T-helper 1 cell treated with Interleukin-12 subunit alpha and Interleukin-12 subunit beta and Interleukin-4 antibody, amounts not matched to agents 30 μg/mL and 1 μg/mL, for 36 hours (primary cell): ENCODE results near the gene RELL1.
"Not testable (repeated sequence)": the region's sequence is repeated elsewhere in the genome, so short reads cannot be mapped to it uniquely, and the experiment has no call there.

Experiments
- H3K27ac Mint-ChIP-seq: one replicate; pipeline ENCODE4 v1.8.0; 2021; ENCODE audit warnings: mild to moderate bottlenecking, mixed read lengths
- H3K27me3 Mint-ChIP-seq: one replicate; pipeline ENCODE4 v1.8.0; 2021; ENCODE audit warnings: low read depth, mixed read lengths
- H3K36me3 Mint-ChIP-seq: one replicate; pipeline ENCODE4 v1.8.0; 2021; ENCODE audit warnings: low read depth, mixed read lengths
- H3K4me1 Mint-ChIP-seq: one replicate; pipeline ENCODE4 v1.8.0; 2021; ENCODE audit warnings: low read depth, mixed read lengths
- H3K4me3 Mint-ChIP-seq: one replicate; pipeline ENCODE4 v1.8.0; 2021; ENCODE audit warnings: mild to moderate bottlenecking, moderate library complexity, mixed read lengths
- H3K9me3 Mint-ChIP-seq: one replicate; pipeline ENCODE4 v1.8.0; 2021; ENCODE audit warnings: mixed read lengths

RELL1 gene

GRCh38 chr4:37684154-37684553, 2.0 kb downstream of the RELL1 start:
- H3K9me3 Mint-ChIP-seq = no peaks in the 10 kb centered on the region
- H3K36me3 Mint-ChIP-seq = peaks cover 21% of the 10 kb centered on the region
- H3K27me3 Mint-ChIP-seq = no peaks in the 10 kb centered on the region
- peak overlapping the region; percentile 95 for H3K27ac Mint-ChIP-seq
- H3K4me1 Mint-ChIP-seq = peaks cover 32% of the 10 kb centered on the region
- H3K4me3 Mint-ChIP-seq = peak overlapping the region; percentile 90

- H3K27ac Mint-ChIP-seq = peak overlapping the region; percentile 88
- H3K27me3 Mint-ChIP-seq = no peaks in the 10 kb centered on the region
- peaks cover 39% of the 10 kb centered on the region for H3K4me1 Mint-ChIP-seq
- H3K36me3 Mint-ChIP-seq = peaks cover 28% of the 10 kb centered on the region
- H3K4me3 Mint-ChIP-seq = peak overlapping the region; percentile 77
- no peaks in the 10 kb centered on the region for H3K9me3 Mint-ChIP-seq
Measured at GRCh38 chr4:37682701-37683401, 3.3 kb downstream of the RELL1 start.

- Mint-ChIP-seq H3K4me3 (no peak overlapping the region), H3K27ac (no peak overlapping the region), H3K27me3 (no peaks in the 10 kb centered on the region), H3K36me3 (peaks cover 42% of the 10 kb centered on the region), H3K9me3 (no peaks in the 10 kb centered on the region), H3K4me1 (peaks cover 57% of the 10 kb centered on the region)
Measured at GRCh38 chr4:37680089-37680488, 6.1 kb downstream of the RELL1 start.

GRCh38 chr4:37679301-37679700, 6.9 kb downstream of the RELL1 start:
- no peak overlapping the region for H3K4me3 Mint-ChIP-seq
- peaks cover 55% of the 10 kb centered on the region for H3K4me1 Mint-ChIP-seq
- no peaks in the 10 kb centered on the region for H3K9me3 Mint-ChIP-seq
- no peak overlapping the region for H3K27ac Mint-ChIP-seq
- no peaks in the 10 kb centered on the region for H3K27me3 Mint-ChIP-seq
- H3K36me3 Mint-ChIP-seq = peaks cover 44% of the 10 kb centered on the region

- peaks cover 57% of the 10 kb centered on the region for H3K4me1 Mint-ChIP-seq
- H3K36me3 Mint-ChIP-seq = peaks cover 48% of the 10 kb centered on the region
- H3K27ac Mint-ChIP-seq = no peak overlapping the region
- no peak overlapping the region for H3K4me3 Mint-ChIP-seq
- no peaks in the 10 kb centered on the region for H3K27me3 Mint-ChIP-seq
- no peaks in the 10 kb centered on the region for H3K9me3 Mint-ChIP-seq
Measured at GRCh38 chr4:37678624-37679023, 7.6 kb downstream of the RELL1 start.

GRCh38 chr4:37675587-37676290, 10.4 kb downstream of the RELL1 start:
- Mint-ChIP-seq H3K4me3 (peak overlapping the region; percentile 65), H3K27ac (peak overlapping the region; percentile 57), H3K27me3 (no peaks in the 10 kb centered on the region), H3K36me3 (peaks cover 49% of the 10 kb centered on the region), H3K9me3 (no peaks in the 10 kb centered on the region), H3K4me1 (peaks cover 60% of the 10 kb centered on the region)

- H3K4me1 Mint-ChIP-seq = peaks cover 68% of the 10 kb centered on the region
- H3K4me3 Mint-ChIP-seq = no peak overlapping the region
- H3K27me3 Mint-ChIP-seq = no peaks in the 10 kb centered on the region
- H3K27ac Mint-ChIP-seq = no peak overlapping the region
- H3K9me3 Mint-ChIP-seq = no peaks in the 10 kb centered on the region
- peaks cover 51% of the 10 kb centered on the region for H3K36me3 Mint-ChIP-seq
Measured at GRCh38 chr4:37674439-37674838, 11.7 kb downstream of the RELL1 start.

GRCh38 chr4:37673538-37674192, 12.5 kb downstream of the RELL1 start:
- no peaks in the 10 kb centered on the region for H3K27me3 Mint-ChIP-seq

GRCh38 chr4:37671072-37671471, 15.1 kb downstream of the RELL1 start:
- H3K27me3 Mint-ChIP-seq = no peaks in the 10 kb centered on the region
- no peak overlapping the region for H3K4me3 Mint-ChIP-seq
- H3K4me1 Mint-ChIP-seq = peaks cover 64% of the 10 kb centered on the region
- no peak overlapping the region for H3K27ac Mint-ChIP-seq
- peaks cover 44% of the 10 kb centered on the region for H3K36me3 Mint-ChIP-seq
- H3K9me3 Mint-ChIP-seq = no peaks in the 10 kb centered on the region

More at GRCh38 chr4:37673538-37674192, 12.5 kb downstream of the RELL1 start:
- Mint-ChIP-seq H3K4me1 (peaks cover 68% of the 10 kb centered on the region), H3K9me3 (no peaks in the 10 kb centered on the region), H3K27ac (no peak overlapping the region), H3K4me3 (no peak overlapping the region), H3K36me3 (peaks cover 49% of the 10 kb centered on the region)

GRCh38 chr4:37670249-37670648, 15.9 kb downstream of the RELL1 start:
- Mint-ChIP-seq H3K27me3 (no peaks in the 10 kb centered on the region), H3K27ac (no peak overlapping the region), H3K4me1 (peaks cover 64% of the 10 kb centered on the region), H3K4me3 (no peak overlapping the region), H3K9me3 (no peaks in the 10 kb centered on the region), H3K36me3 (peaks cover 46% of the 10 kb centered on the region)

GRCh38 chr4:37669124-37669523, 17.1 kb downstream of the RELL1 start:
- H3K9me3 Mint-ChIP-seq, H3K27ac Mint-ChIP-seq, H3K27me3 Mint-ChIP-seq, H3K4me3 Mint-ChIP-seq: not testable (repeated sequence)
- H3K4me1 Mint-ChIP-seq = peaks cover 67% of the 10 kb centered on the region
- peaks cover 39% of the 10 kb centered on the region for H3K36me3 Mint-ChIP-seq

- H3K27ac Mint-ChIP-seq = peak overlapping the region; percentile 55
- peaks cover 26% of the 10 kb centered on the region for H3K36me3 Mint-ChIP-seq
- H3K4me3 Mint-ChIP-seq = peak overlapping the region; percentile 38
- no peaks in the 10 kb centered on the region for H3K9me3 Mint-ChIP-seq
- H3K4me1 Mint-ChIP-seq = peaks cover 64% of the 10 kb centered on the region
- H3K27me3 Mint-ChIP-seq = no peaks in the 10 kb centered on the region
Measured at GRCh38 chr4:37667197-37668100, 18.7 kb downstream of the RELL1 start.

- no peaks in the 10 kb centered on the region for H3K27me3 Mint-ChIP-seq
- peaks cover 60% of the 10 kb centered on the region for H3K4me1 Mint-ChIP-seq
- peak overlapping the region; percentile 38 for H3K4me3 Mint-ChIP-seq
- peak overlapping the region; percentile 60 for H3K27ac Mint-ChIP-seq
- H3K36me3 Mint-ChIP-seq = peaks cover 23% of the 10 kb centered on the region
- no peaks in the 10 kb centered on the region for H3K9me3 Mint-ChIP-seq
Measured at GRCh38 chr4:37666625-37667071, 19.5 kb downstream of the RELL1 start.
